Thoracic aorta (tissue), 2 donors: Measurements from ENCODE around the gene SIK2. TPM values are rescaled to one million over a fixed set of nuclear protein-coding genes. Genes with fewer than 3 reads are reported as not detected.

Source experiments
- ATAC-seq: fragments of 150-250 bp; one replicate; pipeline ENCODE4 v1.8.0; 2017; ENCODE audit warnings: low read depth; ENCODE audit not compliant: insufficient number of reproducible peaks, low FRiP score
- DNase-seq: peaks from one replicate; pipeline ENCODE4 v3.0.0-alpha.2; 2020; ENCODE audit warnings: low spot score
- H3K27ac ChIP-seq, 2 donors: fragments of 200-600 bp; sonication (generic); 1 replicate in 1 of 2; 2 replicates in 1 of 2; pipeline ENCODE4 v1.5.1; 2016; ENCODE audit warnings: mild to moderate bottlenecking in 2 of 2, moderate library complexity in 2 of 2
- H3K27me3 ChIP-seq: fragments of 200-600 bp; sonication (generic); replicated peaks from 2 replicates; pipeline ENCODE4 v1.6.0; 2016; ENCODE audit warnings: mild to moderate bottlenecking; ENCODE audit not compliant: insufficient read depth
- H3K36me3 ChIP-seq: fragments of 200-600 bp; sonication (generic); one replicate; pipeline ENCODE4 v1.5.1; 2016
- H3K4me1 ChIP-seq, 2 donors: fragments of 200-600 bp; sonication (generic); 1 replicate in 1 of 2; 2 replicates in 1 of 2; pipeline versions ENCODE4 v1.5.1 to v1.6.0; 2016; ENCODE audit warnings: low read depth in 2 of 2, mild to moderate bottlenecking in 1 of 2; ENCODE audit not compliant: control insufficient read depth in 1 of 2
- H3K4me3 ChIP-seq: fragments of 200-600 bp; sonication (generic); 2 replicates; pipeline ENCODE4 v1.5.1; 2016; ENCODE audit warnings: mild to moderate bottlenecking
- H3K9me3 ChIP-seq: fragments of 200-600 bp; sonication (generic); 2 replicates; pipeline ENCODE4 v1.5.1; 2016
- CTCF ChIP-seq: fragments of 200-600 bp; sonication (generic); IDR thresholded peaks from one replicate; pipeline ENCODE4 v1.5.1; 2019; ENCODE audit warnings: antibody characterized with exemption
- total RNA-seq, 2 donors: library from RNA; depleted of rRNA; stranded (reverse); fragments of >200 nt; gene quantifications; one replicate each; pipeline versions ENCODE4 v1.1.0 to v1.2.3, GENCODE V29; 2016

The SIK2 gene
- total RNA-seq, 2 donors from 2014 or later = 9.9 to 15.0 TPM

DNA sequence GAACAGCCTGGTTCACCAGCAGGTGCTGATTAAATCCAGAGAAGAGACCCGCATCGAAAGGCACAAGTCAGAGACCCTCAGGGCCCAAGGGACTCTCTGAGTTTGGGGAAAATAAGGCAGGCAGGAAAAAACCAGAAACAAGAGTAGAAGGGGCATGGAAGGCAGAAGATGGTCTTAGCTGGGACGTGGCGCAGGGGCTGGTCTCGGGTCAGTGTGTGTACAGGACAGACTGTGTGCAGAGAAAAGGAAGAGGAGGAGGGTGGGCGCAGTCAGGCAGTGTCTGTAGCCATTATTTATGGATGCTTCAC is 132.7 kb downstream of the SIK2 start:
- peak overlapping the region; percentile 15 for H3K4me3 ChIP-seq
- no peak for ATAC-seq

GRCh38 chr11:111735262-111736116 is 133.2 kb downstream of the SIK2 start:
- TF ChIP-seq CTCF = no peak
- ATAC-seq = peak; percentile 70
- H3K4me3 ChIP-seq = peak overlapping the region; percentile 64
- no peaks in the 10 kb centered on the region for H3K27me3 ChIP-seq
- peaks cover 63 to 87% of the 10 kb centered on the region in 2 donors for H3K4me1 ChIP-seq
- H3K9me3 ChIP-seq = no peaks in the 10 kb centered on the region
- no peaks in the 10 kb centered on the region for H3K36me3 ChIP-seq
- peak overlapping the region; percentile 85 to 95 for H3K27ac ChIP-seq
- DNase-seq = peak; percentile 62

More for the DNA sequence above, 132.7 kb downstream of the SIK2 start:
- no peak for TF ChIP-seq CTCF
- no peaks in the 10 kb centered on the region for H3K36me3 ChIP-seq
- H3K27ac ChIP-seq = peak overlapping the region; percentile 85 to 95
- H3K9me3 ChIP-seq = no peaks in the 10 kb centered on the region
- no peak for DNase-seq
- H3K4me1 ChIP-seq = peaks cover 68 to 93% of the 10 kb centered on the region in 2 donors
- no peaks in the 10 kb centered on the region for H3K27me3 ChIP-seq

DNA sequence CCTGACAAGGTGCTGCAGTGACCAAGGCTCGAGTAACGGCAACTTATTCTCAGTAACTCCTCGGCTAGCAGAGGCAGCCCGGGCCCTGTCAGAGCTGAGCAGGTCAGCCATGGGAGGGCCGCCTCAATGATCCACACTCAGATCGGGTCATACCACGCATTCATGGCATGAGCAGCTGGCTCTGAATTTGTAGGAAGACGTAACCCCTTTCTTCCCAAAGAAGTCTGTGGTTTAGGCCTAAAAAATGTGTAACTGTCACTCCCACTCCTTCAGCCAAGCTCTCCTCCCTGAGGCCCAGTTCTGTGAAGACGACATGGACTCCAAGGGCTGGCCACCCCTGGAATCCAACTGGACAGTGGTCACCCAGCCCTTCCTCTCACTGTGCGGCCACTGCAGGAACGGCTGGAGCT is 133.9 kb downstream of the SIK2 start:
- no peak for DNase-seq

DNA sequence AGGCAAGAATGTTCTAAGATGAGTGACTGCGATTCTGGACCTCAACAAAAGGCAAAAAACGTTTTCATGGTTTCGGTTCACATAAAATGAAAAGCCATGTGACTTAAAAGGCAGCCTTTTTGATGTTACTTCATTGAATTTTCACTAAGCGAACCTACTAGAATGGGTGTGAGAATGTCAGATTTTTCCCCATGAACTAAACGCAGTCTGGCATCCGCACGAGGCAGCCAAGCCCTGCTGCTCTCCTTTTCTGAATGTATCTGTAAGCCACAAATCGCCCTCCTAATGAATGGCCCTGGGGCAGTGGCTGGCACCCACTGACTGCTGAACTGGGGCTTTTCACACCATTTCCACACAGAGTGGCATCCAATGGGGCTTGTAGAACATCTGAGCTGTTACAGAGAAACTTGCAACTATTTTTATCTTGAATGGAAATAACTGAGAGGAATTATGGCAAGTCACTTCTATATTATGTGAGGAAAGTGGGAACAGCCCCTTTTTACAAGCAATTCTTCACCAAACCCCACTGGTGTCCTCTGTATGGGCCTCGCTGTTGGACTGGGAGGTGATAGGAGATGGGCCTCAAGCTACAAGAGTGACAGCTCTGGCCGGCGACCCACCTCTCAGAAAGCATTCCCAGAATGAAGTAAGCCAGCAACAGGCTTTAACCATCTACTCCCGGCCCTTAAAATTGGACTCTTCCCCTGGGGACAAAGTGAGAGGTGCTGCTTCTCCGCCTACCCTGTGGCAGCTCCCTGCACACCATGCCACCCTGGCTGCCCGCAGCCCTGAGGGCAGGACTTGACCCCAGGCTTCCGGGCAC is 134.6 kb downstream of the SIK2 start:
- Histone ChIP-seq H3K27me3 (no peaks in the 10 kb centered on the region), H3K36me3 (peaks cover 11% of the 10 kb centered on the region), H3K27ac (peak overlapping the region; percentile 85 to 95), H3K9me3 (no peaks in the 10 kb centered on the region), H3K4me3 (no peak overlapping the region), H3K4me1 (peaks cover 54 to 74% of the 10 kb centered on the region in 2 donors)
- ATAC-seq = no peak
- no peak for DNase-seq
- no peak for TF ChIP-seq CTCF

More for the DNA sequence above, 133.9 kb downstream of the SIK2 start:
- no peak for ATAC-seq
- no peaks in the 10 kb centered on the region for H3K9me3 ChIP-seq
- peak overlapping the region; percentile 64 for H3K4me3 ChIP-seq
- H3K27ac ChIP-seq = peak overlapping the region; percentile 85 to 95
- no peak for TF ChIP-seq CTCF
- no peaks in the 10 kb centered on the region for H3K27me3 ChIP-seq
- H3K36me3 ChIP-seq = peaks cover 7% of the 10 kb centered on the region
- H3K4me1 ChIP-seq = peaks cover 60 to 80% of the 10 kb centered on the region in 2 donors
